ENCODE results near the gene ABCC2.

DNA sequence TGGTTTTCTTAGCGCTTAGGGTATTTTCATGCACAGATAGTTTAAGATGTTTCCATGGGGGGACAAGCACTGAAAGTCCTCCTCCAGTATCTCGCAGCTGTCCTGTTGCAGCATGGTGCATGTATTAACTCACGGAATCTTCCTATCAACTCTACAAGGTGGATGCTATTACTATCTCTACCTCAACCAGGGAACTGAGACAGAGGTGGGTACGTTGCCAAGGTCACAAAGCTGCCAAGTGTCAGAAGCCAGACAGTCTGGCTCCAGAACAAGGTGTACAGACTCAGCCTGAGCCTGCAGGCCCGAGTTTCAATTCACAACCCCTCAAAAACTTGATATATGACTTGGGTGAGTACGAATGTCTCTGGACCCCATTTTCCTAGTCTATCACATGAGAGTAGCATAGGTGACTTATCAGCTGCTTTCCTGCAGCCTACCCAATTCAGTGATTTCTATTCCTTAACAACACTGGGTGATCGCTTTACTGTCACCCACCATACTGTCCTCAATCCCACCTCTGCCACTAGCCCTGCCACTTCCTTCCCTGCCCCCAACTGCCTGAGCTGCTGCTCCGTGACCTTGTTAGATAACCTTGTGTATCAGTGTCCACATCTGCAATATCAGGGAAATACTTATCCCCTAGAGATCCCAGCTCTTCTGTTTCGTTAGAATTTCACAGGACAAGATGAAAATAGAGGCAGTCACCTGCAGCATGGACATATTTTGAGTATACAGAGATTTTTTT lies 92.1 kb downstream of the ABCC2 start:
- TF ChIP-seq, protein P1, sequence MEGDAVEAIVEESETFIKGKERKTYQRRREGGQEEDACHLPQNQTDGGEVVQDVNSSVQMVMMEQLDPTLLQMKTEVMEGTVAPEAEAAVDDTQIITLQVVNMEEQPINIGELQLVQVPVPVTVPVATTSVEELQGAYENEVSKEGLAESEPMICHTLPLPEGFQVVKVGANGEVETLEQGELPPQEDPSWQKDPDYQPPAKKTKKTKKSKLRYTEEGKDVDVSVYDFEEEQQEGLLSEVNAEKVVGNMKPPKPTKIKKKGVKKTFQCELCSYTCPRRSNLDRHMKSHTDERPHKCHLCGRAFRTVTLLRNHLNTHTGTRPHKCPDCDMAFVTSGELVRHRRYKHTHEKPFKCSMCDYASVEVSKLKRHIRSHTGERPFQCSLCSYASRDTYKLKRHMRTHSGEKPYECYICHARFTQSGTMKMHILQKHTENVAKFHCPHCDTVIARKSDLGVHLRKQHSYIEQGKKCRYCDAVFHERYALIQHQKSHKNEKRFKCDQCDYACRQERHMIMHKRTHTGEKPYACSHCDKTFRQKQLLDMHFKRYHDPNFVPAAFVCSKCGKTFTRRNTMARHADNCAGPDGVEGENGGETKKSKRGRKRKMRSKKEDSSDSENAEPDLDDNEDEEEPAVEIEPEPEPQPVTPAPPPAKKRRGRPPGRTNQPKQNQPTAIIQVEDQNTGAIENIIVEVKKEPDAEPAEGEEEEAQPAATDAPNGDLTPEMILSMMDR (IDR thresholded peaks at IDR 0.05): no peak
- no peak for TF ChIP-seq POLR2A (IDR thresholded peaks at IDR 0.05)
